GM18861 (cell line): ENCODE results near the gene LAMA4.

ENCODE experiments used
- ATAC-seq: cut with Tn5 transposase; IDR thresholded peaks from one replicate; pipeline ENCODE4 v1.9.1; 2021; ENCODE audit not compliant: unreplicated experiment

Gene LAMA4

GRCh38 chr6:112245511-112246203, 8.7 kb downstream of the LAMA4 start:
- no peak for ATAC-seq

GRCh38 chr6:112243861-112244827, 10.2 kb downstream of the LAMA4 start:
- ATAC-seq, result no peak

- ATAC-seq, result no peak
Measured at GRCh38 chr6:112241820-112242429, 12.4 kb downstream of the LAMA4 start.

GRCh38 chr6:112237595-112237994, 16.8 kb downstream of the LAMA4 start:
- ATAC-seq, result no peak

GRCh38 chr6:112237066-112237465, 17.3 kb downstream of the LAMA4 start:
- no peak for ATAC-seq

GRCh38 chr6:112235956-112236355, 18.4 kb downstream of the LAMA4 start:
- no peak for ATAC-seq

GRCh38 chr6:112234601-112235000, 19.8 kb downstream of the LAMA4 start:
- no peak for ATAC-seq

- ATAC-seq, result no peak
Measured at GRCh38 chr6:112233847-112234246, 20.5 kb downstream of the LAMA4 start.

- ATAC-seq, result no peak
Measured at GRCh38 chr6:112232845-112233256, 21.5 kb downstream of the LAMA4 start.

GRCh38 chr6:112231594-112232060, 22.7 kb downstream of the LAMA4 start:
- no peak for ATAC-seq

- ATAC-seq, result no peak
Measured at GRCh38 chr6:112231164-112231563, 23.2 kb downstream of the LAMA4 start.

- no peak for ATAC-seq
Measured at GRCh38 chr6:112228480-112229332, 25.7 kb downstream of the LAMA4 start.

- no peak for ATAC-seq
Measured at GRCh38 chr6:112227992-112228391, 26.4 kb downstream of the LAMA4 start.

- no peak for ATAC-seq
Measured at GRCh38 chr6:112227411-112227810, 27.0 kb downstream of the LAMA4 start.

GRCh38 chr6:112225691-112226090, 28.7 kb downstream of the LAMA4 start:
- ATAC-seq, result no peak

GRCh38 chr6:112224088-112224487, 30.3 kb downstream of the LAMA4 start:
- ATAC-seq, result no peak

- no peak for ATAC-seq
Measured at GRCh38 chr6:112223070-112223861, 31.1 kb downstream of the LAMA4 start.

- ATAC-seq, result no peak
Measured at GRCh38 chr6:112221981-112222852, 32.1 kb downstream of the LAMA4 start.

GRCh38 chr6:112221561-112221960, 32.8 kb downstream of the LAMA4 start:
- no peak for ATAC-seq
